ENCODE measurements around the gene RXRG.

DNA sequence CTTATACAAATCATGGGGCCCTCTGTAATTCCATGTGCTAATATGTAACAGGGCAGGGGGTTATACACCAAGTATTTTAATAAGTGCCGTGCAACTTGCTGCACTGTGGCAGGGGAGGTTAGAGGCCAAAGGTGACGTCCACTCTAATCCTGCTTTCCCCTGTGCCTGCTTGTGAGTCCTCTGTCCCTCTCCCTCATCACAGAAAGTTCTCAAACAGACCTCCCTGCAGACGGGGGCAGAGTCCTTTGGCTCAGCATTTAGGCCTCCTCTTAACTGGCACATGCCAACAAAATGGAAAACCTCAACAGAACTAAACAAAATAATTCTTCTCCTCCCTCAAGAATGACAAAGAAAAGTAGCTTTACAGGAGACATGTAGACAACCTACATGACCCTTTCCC is 2.9 kb downstream of the RXRG start:
- TF ChIP-seq CTCF (IDR thresholded peaks at IDR 0.05; ENCODE audit: low read depth, low read length): no peak
- TF ChIP-seq EZH2phosphoT487 (IDR thresholded peaks at IDR 0.05; ENCODE audit: low read depth): no peak
